ENCODE results near the gene TPST1. TPM values are rescaled to one million over a fixed set of nuclear protein-coding genes. Genes with fewer than 3 reads are reported as not detected.

The TPST1 gene
- total and polyA plus RNA-seq, 12 donors = 2.0 to 7.3 (median 4.7) TPM

GRCh38 chr7:66409493-66409892 is 204.4 kb downstream of the TPST1 start:
- 60 to 63% methylated on average over 4 of the region's 4 CpGs for WGBS, 2 donors
- DNase-seq (no peak), ATAC-seq (no peak)
- TF ChIP-seq CTCF (IDR thresholded peaks at IDR 0.05) = no peak
- H3K9me3 ChIP-seq = no peaks in the 10 kb centered on the region
- intact Hi-C loops (cut with DNase I) = no loop called here
- H3K27me3 ChIP-seq = no peaks in the 10 kb centered on the region
- H3K27ac ChIP-seq = no peak overlapping the region
- no peak overlapping the region for H3K4me3 ChIP-seq
- peaks cover 0 to 52% (median 9%) of the 10 kb centered on the region in 9 donors for H3K36me3 ChIP-seq
- H3K4me1 ChIP-seq = peaks cover 0 to 15% (median 8%) of the 10 kb centered on the region in 9 donors

Other genes starting within 250 kb of the TPST1 start
- 10 to 100 TPM; 10.8 to 30.6 (median 15.6) TPM for gene GUSB, start 223.1 kb upstream of the TPST1 start, total RNA-seq
- gene GUSB, start 223.1 kb upstream of the TPST1 start, polyA plus RNA-seq = 10 to 100 TPM; 25.3 to 28.0 TPM
- gene ASL, start 129.5 kb upstream of the TPST1 start, total RNA-seq = 10 to 100 TPM; 10.1 to 17.0 (median 12.8) TPM
- gene ASL, start 129.5 kb upstream of the TPST1 start, polyA plus RNA-seq = 10 to 100 TPM; 14.1 to 27.5 TPM
- 10 to 100 TPM; 15.4 to 31.1 (median 23.1) TPM for gene CRCP, start 90.5 kb upstream of the TPST1 start, total RNA-seq
- 10 to 100 TPM; 11.3 to 16.2 TPM for gene CRCP, start 90.5 kb upstream of the TPST1 start, polyA plus RNA-seq